Prostate gland (tissue), 2 donors: Measurements from ENCODE around the gene ZNF324B. TPM values are rescaled to one million over a fixed set of nuclear protein-coding genes. Genes with fewer than 3 reads are reported as not detected.
A peak's percentile ranks its signal among the peaks of the same experiment; 100 is the strongest.

Experiments
- DNase-seq: peaks from one replicate; pipeline ENCODE4 v3.0.0-alpha.2; 2019; ENCODE audit warnings: low spot score
- H3K27ac ChIP-seq, 2 donors: fragments of 200-600 bp; sonication (generic); 2 replicates each; pipeline ENCODE4 v1.5.1; 2017 to 2019
- H3K27me3 ChIP-seq: fragments of 200-600 bp; sonication (generic); replicated peaks from 2 replicates; pipeline ENCODE4 v1.5.1; 2019; ENCODE audit not compliant: insufficient read depth
- H3K36me3 ChIP-seq, 2 donors: fragments of 200-600 bp; sonication (generic); 1 replicate in 1 of 2; 2 replicates in 1 of 2; pipeline versions ENCODE4 v1.5.1 to v1.8.1; 2017 to 2019
- H3K4me1 ChIP-seq: fragments of 200-600 bp; sonication (generic); replicated peaks from 2 replicates; pipeline ENCODE4 v1.5.1; 2019
- H3K4me3 ChIP-seq, 2 donors: fragments of 200-600 bp; sonication (generic); 2 replicates each; pipeline ENCODE4 v1.5.1; 2017 to 2019
- H3K9me3 ChIP-seq: fragments of 200-600 bp; sonication (generic); 2 replicates; pipeline ENCODE4 v1.5.1; 2017
- CTCF ChIP-seq, 4 experiments: fragments of 200-600 bp in 2 of 4; fragments of 450-650 bp in 2 of 4; sonication (generic) in 2 of 4; IDR thresholded peaks; 1 replicate in 3 of 4; 2 replicates in 1 of 4; pipeline ENCODE4 v1.5.1; 2016 to 2019; ENCODE audit warnings: antibody characterized with exemption in 4 of 4, mild to moderate bottlenecking in 2 of 4, moderate library complexity in 2 of 4
- POLR2A ChIP-seq: fragments of 450-650 bp; IDR thresholded peaks from one replicate; pipeline ENCODE4 v1.6.1; 2016; ENCODE audit warnings: antibody characterized with exemption, mild to moderate bottlenecking
- POLR2AphosphoS5 ChIP-seq: sonication (generic); formaldehyde crosslinking; IDR thresholded peaks from one replicate; pipeline ENCODE4 v1.6.1; 2017; ENCODE audit warnings: antibody characterized with exemption
- WGBS: methylation state at CpG from one replicate; pipeline ENCODE4 v1.1.5; 2018; 5-methylcytosine and 5-hydroxymethylcytosine counted together
- intact Hi-C: fragments of 100-400 bp; cut with DNase I; formaldehyde crosslinking; loops from one replicate; pipeline ENCODE4 v1.14.2; 2022
- total RNA-seq, 2 donors: library from RNA; depleted of rRNA; stranded (reverse); fragments of >200 nt; gene quantifications; one replicate each; pipeline ENCODE4 v1.1.0, GENCODE V29; 2016

ZNF324B gene
- total RNA-seq, 2 donors from 2014 or later = 10.8 to 16.4 TPM

GRCh38 chr19:58428617-58429016 is 22.8 kb upstream of the ZNF324B start:
- TF ChIP-seq POLR2AphosphoS5 (no peak), CTCF (IDR thresholded peaks at IDR 0.05) (no peak), POLR2A (no peak)
- Histone ChIP-seq H3K27me3 (no peaks in the 10 kb centered on the region), H3K9me3 (peaks cover 5% of the 10 kb centered on the region), H3K4me1 (no peaks in the 10 kb centered on the region), H3K4me3 (no peak overlapping the region), H3K36me3 (peaks cover 0 to under 1% of the 10 kb centered on the region in 2 donors), H3K27ac (no peak overlapping the region)
- DNase-seq = no peak
- 59% methylated on average over 1 of the region's 1 CpG for WGBS
- intact Hi-C loops = no loop called here

GRCh38 chr19:58429745-58430144 is 21.7 kb upstream of the ZNF324B start:
- H3K4me1 ChIP-seq = no peaks in the 10 kb centered on the region
- H3K27me3 ChIP-seq = no peaks in the 10 kb centered on the region
- no peak overlapping the region for H3K27ac ChIP-seq
- no peak for TF ChIP-seq POLR2A
- TF ChIP-seq POLR2AphosphoS5 = no peak
- TF ChIP-seq CTCF (IDR thresholded peaks at IDR 0.05) = no peak
- peaks cover 10 to 12% of the 10 kb centered on the region in 2 donors for H3K36me3 ChIP-seq
- H3K9me3 ChIP-seq = peaks cover 5% of the 10 kb centered on the region
- no peak for DNase-seq
- intact Hi-C loops = no loop called here
- H3K4me3 ChIP-seq = no peak overlapping the region

GRCh38 chr19:58434217-58434616 is 17.2 kb upstream of the ZNF324B start:
- Histone ChIP-seq H3K4me1 (no peaks in the 10 kb centered on the region), H3K36me3 (peaks cover 14 to 28% of the 10 kb centered on the region in 2 donors), H3K27ac (no peak overlapping the region), H3K27me3 (no peaks in the 10 kb centered on the region), H3K4me3 (no peak overlapping the region), H3K9me3 (peaks cover 5% of the 10 kb centered on the region)
- intact Hi-C loops = no loop called here
- 96% methylated on average over 2 of the region's 2 CpGs for whole genome bisulfite sequencing
- DNase-seq = no peak
- TF ChIP-seq POLR2A (no peak), CTCF (IDR thresholded peaks at IDR 0.05) (no peak), POLR2AphosphoS5 (no peak)

GRCh38 chr19:58439576-58440554 is 11.6 kb upstream of the ZNF324B start, which contains the start of gene ZNF132:
Gene ZNF132, minus strand, starts transcription at chr19:58440153. Its CDS starts 332 bp downstream, at chr19:58439821.
- peak; percentile 99 for DNase-seq
- Histone ChIP-seq H3K36me3 (peaks cover 3 to 14% of the 10 kb centered on the region in 2 donors), H3K4me1 (no peaks in the 10 kb centered on the region), H3K27ac (peak within 1 kb of the TSS; percentile 53 to 57), H3K4me3 (peak within 1 kb of the TSS; percentile 52 to 77), H3K9me3 (no peaks in the 10 kb centered on the region), H3K27me3 (no peaks in the 10 kb centered on the region)
- TF ChIP-seq POLR2A (no peak), CTCF (IDR thresholded peaks at IDR 0.05) (no peak), POLR2AphosphoS5 (peak; percentile 99)
- 5% methylated on average over 59 of the region's 59 CpGs for WGBS
- intact Hi-C loops = loop anchor here (2.0 kb wide), 1 partner anchor 31 kb away; the partner anchor contains the start of gene ZNF584
